ENCODE measurements around the gene AKT2.
"Not testable (repeated sequence)": the region's sequence is repeated elsewhere in the genome, so short reads cannot be mapped to it uniquely, and the experiment has no call there.

AKT2 gene

DNA sequence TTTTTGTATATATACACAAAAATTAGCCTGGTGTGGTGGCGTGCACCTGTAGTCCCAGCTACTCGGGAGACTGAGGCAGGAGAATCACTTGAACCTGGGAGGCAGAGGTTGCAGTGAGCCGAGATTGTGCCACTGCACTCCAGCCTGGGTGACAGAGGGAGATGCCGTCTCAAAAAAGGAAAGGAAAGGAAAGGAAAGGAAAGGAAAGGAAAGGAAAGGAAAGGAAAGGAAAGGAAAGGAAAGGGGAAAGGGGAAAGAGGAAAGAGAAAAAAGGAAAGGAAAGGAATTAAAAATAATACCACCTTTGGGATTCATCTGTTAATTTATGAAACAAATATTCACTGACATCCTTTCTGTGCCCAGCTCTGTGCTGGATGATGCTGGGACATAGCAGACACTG, 66.1 kb downstream of the AKT2 start:
- not testable (repeated sequence) for DNase-seq (ENCODE audit: low read depth in 3 of 3)

DNA sequence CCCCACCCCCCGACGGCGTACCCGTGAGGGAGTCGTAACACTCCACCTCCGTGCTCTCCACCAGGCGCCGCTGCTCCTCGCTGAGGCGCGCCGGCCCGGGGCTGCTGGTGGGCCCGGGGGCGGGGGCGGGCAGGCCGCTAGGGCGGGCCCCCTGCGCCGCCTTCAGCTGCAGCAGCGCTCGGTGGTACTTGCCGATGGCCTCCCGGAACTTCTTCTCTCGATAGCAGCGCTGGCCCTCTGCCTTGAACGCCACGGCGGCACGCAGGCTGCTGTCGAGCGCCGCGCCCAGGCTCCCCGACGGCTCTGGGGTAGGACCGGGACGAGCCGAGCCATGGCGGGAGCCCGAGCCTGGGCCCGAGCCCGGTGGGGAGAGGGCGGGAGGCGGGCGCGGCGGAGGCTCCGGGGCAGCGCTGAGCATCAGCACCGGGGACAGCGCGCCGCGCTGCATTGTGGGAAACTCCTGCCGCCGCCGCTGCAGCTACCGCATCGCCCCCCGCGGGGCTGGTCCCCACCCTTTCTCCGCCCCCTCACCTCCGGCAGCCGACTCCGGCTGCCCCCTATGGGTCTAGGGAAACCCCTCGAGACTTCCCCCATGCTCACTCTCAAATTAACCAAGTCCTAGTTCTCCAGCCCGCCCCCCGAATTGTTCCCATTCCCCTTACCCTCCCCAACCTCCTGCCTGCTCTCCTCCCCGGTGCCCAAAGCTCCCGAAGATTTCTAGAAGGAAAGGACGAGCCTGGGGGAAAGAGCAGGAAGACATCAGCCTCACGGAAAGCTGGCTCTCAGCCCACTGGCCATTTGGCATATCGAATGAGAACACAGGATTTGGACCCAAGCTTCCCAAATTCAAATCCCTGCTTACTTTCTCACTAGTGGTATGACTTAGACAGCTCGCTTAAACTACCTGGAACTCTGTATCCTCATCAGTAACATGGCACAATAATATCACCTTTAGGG, 66.9 kb downstream of the AKT2 start, which contains the start of gene TTC9B:
TTC9B (minus strand) TSS at position 451 of the 957 bp plus-strand sequence; CDS start at position 448, 3 bp downstream.
- peak in 1 of 3 experiments; percentile 35 for DNase-seq (ENCODE audit: low read depth in 3 of 3)

DNA sequence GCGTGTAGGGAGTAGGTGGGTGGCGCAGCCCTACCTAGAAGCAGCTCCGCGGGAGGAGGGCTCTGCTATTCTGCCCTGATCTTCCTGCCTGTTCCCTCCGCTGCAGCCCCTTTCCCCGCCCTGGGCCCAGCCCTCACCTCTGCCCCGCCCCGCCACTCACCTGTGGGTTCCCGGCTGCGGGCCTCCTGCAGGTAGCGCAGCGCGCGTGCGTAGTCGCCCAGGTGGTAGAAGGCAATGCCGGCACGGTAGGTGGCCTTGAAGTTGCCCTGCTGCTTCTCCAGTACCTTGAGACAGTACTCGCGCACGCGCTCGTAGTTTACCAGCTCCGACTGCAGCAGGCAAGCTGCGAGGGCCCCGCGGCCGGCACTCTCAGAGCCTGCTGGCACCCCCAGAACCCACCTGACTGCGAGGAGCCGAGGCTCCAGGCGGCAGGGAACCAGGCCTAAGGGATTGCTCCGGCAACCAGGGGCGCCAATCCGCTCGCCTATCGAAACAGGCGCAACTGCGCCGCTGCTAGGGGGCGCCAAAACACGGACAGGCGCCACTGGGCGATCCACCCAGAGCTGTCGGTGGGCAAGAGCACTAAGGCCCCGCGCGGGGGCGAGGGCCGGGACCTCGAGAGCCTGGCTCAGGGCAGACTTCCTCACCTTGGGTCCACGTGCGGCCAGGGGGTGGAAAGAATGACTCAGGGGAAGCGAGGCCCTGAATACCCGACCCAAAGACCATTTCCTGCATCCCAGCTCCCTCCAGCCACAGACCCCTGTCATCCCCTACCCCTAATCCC, 67.9 kb downstream of the AKT2 start:
- DNase-seq (ENCODE audit: low read depth in 3 of 3): no peak

DNA sequence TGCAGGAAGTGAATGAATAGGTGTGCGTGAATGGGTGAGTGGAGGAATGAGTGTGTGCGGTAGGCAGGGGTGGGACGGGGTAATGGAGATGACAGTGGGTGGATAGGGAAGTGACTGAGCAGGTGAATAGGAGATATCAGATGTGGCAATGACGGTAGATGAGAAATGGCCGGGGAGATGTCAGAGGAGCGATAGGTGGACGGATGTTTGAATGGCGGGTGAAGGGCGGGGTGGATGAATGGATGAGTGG, 68.4 kb downstream of the AKT2 start:
- no peak for DNase-seq (ENCODE audit: low read depth in 3 of 3)

DNA sequence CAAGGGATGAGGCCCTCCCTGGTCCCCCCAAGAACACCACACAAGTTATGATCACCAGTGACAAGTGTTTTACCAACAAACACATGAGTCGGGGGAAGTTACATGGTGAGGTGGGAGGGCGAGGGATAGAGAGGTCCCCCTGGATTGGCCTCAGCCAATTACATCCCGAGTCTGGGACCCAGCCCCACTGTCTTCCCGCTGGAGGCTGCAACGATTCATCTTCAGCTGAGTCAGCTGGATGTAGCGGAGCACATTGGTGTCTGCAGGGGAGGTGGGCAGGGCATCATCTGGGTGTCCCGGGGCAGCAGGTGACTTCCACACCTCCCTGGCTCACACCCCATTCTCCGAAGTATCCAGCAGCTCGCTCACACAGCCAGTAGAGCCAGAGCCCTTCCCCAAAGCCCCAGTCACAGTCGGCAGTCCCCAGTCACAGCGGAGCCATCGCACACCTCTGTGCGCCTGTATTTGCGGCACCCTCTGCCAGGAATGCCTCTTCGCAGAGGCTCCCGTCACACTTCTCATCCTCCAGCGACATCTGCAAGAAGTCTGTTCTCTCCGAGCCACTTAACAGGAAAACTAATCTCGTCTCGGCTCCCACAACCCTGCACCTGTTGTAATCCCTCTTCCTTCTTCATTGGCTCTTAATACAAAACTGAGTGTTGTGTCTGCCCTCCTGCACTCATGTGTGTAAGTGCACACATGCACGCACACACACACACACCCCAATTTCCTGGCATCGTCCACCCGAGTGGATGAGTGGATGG, 69.0 kb downstream of the AKT2 start:
- DNase-seq (ENCODE audit: low read depth in 3 of 3): no peak

DNA sequence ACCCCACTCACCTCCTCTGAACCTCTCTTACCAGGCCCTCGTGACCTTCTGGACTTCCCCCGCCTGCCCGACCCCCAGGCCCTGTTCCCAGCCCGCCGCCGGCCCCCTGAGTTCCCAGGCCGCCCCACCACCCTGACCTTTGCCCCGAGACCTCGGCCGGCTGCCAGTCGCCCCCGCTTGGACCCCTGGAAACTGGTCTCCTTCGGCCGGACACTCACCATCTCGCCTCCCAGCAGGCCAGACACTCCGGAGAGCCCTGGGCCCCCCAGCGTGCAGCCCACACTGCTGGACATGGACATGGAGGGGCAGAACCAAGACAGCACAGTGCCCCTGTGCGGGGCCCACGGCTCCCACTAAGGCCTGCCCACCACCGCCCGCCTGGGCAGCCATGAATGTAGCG, 70.2 kb downstream of the AKT2 start:
- DNase-seq (ENCODE audit: low read depth in 3 of 3): no peak

DNA sequence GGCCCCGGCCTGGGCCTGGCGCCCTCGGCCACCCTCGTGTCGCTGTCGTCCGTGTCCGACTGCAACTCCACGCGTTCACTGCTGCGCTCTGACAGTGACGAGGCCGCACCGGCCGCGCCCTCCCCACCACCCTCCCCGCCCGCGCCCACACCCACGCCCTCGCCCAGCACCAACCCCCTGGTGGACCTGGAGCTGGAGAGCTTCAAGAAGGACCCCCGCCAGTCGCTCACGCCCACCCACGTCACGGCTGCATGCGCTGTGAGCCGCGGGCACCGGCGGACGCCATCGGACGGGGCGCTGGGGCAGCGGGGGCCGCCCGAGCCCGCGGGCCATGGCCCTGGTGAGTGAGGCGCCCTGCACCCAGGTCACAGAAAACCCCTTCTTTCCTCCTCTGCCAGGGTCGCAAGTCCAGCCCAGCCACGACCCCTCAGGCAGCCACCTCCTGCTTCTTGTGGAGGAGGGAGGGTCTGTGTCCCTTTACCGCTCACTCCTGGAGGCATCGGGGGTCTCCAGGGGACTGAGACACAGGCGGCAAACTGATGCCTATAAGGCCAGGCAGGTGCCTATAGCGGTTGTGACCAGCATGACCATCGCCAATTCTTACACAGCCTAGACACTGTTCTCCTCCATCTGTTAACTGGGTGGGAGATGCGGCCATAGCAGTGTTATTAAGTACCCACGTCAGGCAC, 71.1 kb downstream of the AKT2 start:
- no peak for DNase-seq (ENCODE audit: low read depth in 3 of 3)

DNA sequence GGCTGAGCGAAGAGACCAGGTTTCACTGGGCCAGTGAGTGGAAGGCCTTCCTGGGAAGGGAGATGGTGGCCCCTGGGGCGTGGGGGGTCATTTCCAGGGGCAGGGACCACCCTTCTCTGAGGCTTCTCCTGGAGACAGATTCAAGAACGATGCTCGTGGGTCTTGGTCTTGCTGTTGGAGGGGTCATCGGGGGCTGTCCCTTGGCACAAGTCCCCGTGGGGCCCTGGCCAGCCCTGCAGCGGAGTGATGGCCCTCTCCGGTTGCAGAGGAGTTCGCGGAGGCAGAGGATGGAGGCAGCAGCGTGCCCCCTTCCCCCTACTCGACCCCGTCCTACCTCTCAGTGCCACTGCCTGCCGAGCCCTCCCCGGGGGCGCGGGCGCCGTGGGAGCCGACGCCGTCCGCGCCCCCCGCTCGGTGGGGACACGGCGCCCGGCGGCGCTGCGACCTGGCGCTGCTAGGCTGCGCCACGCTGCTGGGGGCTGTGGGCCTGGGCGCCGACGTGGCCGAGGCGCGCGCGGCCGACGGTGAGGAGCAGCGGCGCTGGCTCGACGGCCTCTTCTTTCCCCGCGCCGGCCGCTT, 71.8 kb downstream of the AKT2 start:
- no peak for DNase-seq (ENCODE audit: low read depth in 3 of 3)

DNA sequence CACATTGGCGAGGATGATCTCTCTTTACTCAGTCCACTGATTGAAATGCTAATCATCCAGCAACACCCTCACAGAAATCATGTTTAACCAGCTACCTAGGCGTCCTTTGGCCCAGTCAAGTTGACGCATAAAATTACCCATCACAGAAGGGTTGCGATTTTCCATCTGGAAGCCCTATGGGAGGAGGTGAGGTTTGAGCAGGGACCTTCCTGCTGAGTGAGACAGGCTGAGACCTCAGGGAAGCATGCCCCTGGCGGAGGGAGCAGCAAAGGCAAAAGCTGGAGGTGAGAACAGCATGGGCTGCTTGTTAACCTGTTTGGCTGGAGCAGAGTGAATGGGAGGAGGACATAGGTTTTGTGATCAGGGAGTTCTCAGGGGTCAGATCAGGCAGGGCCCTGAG, 74.3 kb downstream of the AKT2 start:
- no peak for DNase-seq (ENCODE audit: low read depth in 3 of 3)

DNA sequence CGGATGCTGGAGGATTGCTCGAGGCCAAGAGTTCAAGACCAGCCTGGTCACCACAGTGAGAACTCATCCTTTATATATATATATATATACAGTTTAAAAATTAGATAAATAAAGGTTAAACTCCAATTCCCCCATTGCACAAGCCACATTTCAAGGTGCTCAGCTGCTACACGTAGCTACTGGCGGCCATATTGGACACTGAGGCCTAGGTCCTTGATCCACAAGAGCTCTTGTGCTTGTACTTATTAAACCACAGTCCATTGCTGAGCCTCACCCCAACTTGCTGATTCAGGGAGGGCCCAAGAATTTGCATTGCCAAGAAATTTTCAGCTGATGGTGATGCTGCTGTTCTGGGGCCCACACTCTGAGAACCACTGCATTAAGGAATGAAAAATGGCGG, 76.5 kb downstream of the AKT2 start:
- DNase-seq (ENCODE audit: low read depth in 3 of 3): no peak

DNA sequence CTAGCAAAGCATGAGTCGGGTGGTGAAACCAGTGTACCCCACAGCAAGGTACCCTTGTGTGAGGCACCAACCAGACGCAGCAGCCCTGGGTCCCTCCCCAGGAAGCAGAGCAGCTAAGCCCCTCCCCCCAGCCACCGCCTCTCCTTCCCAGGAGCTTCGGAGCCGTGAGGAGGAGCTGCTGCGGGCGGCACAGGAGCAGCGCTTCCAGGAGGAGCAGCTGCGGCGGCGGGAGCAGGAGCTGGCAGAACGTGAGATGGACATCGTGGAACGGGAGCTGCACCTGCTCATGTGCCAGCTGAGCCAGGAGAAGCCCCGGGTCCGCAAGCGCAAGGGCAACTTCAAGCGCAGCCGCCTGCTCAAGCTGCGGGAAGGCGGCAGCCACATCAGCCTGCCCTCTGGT, 79.4 kb downstream of the AKT2 start:
- DNase-seq (ENCODE audit: low read depth in 3 of 3): no peak

DNA sequence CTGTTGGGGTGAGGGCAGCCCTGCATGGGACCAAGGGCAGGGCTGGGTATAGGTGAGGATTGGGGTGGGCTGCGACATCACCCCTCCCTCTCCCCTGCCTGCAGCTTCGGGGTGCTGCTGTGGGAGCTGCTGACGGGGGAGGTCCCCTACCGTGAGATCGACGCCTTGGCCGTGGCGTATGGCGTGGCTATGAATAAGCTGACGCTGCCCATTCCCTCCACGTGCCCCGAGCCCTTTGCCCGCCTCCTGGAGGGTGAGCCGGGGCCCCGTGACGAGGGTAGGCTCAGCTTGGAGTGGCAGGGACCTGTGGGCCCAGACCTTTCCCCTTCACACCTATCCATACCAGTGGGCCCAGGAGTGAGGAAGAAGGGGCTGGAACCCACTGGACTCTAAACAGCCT, 80.8 kb downstream of the AKT2 start:
- no peak for DNase-seq (ENCODE audit: low read depth in 3 of 3)

DNA sequence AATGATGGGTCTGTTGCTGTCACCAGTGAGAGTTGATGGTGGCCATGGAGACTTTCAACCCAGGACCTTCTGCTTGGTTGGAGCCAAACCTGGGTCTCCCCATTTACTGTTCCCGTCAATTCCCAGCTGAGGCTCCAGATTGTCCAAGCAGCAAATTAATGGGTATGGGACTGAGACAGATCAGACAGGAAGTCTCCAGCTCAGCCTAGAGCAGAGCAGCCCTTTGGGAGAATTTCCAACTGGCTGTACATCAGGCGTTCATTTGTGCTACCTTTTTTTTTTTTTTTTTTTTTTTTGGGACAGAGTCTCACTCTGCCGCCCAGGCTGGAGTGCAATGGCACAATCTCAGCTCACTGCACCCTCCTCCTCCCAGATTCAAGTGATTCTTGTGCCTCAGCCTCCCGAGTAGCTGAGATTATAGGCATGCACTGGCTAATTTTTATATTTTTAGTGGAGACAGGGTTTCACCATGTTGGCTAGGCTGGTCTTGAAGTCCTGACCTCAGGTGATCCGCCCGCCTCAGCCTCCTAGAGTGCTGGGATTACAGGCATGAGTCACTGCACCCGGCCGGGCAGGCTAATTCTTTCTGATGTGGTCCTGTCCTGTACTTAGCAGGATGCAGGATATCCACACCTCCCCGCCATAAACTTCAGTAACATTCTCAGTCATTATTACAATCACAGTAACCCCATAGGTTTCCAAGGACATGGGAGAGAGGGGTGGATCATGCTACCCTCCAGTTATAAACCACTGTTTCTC, 84.6 kb downstream of the AKT2 start:
- no peak for DNase-seq (ENCODE audit: low read depth in 3 of 3)

DNA sequence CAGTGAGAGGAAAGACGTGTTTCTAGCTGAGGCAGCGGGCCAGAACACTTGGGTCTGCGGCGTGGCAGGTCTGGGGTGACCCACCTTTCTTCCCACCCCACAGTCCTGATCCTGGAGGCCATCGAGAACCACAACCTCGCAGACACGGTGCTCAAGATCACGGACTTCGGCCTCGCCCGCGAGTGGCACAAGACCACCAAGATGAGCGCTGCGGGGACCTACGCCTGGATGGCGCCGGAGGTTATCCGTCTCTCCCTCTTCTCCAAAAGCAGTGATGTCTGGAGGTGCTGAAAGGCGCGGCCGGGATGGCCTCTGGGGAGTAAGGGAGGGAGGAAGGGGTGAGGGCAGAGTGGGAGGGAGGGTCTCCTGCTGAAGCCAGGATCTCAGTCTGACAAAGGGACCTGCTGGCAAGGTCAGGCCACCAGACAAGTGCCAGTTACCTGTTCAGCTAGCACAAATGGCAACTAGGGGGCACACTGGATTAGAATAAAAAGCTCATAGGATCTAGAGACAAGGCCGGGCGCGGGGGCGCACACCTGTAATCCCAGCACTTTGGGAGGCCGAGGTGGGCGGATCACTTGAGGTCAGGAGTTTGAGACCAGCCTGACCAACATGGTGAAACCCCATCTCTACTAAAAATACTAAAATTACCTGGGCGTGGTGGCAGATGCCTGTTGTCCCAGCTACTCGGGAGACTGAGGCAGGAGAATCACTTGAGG, 86.7 kb downstream of the AKT2 start:
- no peak for DNase-seq (ENCODE audit: low read depth in 3 of 3)

DNA sequence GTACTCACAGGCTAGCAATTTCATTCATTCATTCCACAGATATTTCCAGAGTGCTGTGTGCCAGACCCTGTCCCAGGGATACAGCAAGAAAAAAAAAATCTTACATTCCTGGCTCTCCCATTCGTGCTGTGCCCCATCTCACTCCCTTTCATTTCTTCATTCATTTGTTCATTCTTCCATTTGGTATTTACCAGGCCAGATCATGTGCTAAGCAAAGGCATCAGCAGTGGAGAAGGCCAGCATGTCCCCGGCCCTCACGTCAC, 91.6 kb downstream of the AKT2 start:
- DNase-seq (ENCODE audit: low read depth in 3 of 3): no peak

DNA sequence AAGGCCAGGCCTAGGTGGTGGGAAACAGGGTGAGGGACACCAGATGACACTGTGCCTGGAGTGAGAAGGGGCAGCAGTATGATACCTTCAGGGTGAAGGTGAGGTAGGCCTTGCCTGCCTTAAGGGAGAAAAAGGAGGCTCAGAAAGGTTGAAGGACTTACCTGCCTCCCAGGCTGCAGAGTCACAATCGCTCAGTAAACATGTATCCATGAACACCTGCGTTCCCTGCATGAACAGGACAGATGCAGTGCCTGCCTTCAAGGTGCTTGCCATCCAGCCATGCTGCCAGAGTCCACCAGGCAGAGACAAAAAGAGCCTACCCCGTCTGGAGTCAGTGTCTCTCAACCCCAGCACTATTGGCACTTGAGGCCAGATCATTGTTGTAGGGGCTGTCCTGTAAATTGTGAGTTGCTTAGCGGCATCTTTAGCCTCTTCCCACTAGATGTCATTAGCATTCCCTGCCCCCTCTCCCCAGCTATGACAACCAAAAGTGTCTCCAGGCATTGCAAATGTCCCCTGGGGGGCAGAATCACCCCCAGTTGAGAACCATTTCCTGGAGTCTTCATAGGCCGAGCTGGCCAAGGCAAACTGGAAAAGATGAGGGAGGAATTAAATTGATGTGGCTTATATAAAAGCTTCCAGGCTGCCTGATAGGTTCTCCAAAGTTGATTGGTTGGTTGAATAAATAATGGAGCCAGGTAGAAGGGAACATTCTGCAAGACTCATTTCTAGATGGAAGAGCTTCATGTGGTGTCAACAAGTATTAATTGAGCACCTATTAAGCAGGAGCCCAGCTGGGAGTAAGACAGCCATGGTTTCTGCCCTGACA, 92.2 kb downstream of the AKT2 start:
- DNase-seq (ENCODE audit: low read depth in 3 of 3): no peak

DNA sequence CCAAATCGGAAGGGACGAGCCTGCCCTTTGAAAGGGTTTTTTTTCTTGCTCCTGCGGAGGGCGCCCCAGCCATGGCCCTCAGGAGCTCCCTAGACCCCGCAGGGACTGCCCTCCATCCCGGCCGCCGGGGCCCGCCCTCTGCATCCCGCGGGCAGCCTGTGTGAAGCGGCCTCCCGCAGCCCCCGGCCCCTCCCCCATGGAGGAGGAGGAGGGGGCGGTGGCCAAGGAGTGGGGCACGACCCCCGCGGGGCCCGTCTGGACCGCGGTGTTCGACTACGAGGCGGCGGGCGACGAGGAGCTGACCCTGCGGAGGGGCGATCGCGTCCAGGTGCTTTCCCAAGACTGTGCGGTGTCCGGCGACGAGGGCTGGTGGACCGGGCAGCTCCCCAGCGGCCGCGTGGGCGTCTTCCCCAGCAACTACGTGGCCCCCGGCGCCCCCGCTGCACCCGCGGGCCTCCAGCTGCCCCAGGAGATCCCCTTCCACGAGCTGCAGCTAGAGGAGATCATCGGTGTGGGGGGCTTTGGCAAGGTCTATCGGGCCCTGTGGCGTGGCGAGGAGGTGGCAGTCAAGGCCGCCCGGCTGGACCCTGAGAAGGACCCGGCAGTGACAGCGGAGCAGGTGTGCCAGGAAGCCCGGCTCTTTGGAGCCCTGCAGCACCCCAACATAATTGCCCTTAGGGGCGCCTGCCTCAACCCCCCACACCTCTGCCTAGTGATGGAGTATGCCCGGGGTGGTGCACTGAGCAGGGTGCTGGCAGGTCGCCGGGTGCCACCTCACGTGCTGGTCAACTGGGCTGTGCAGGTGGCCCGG, 93.1 kb downstream of the AKT2 start:
- DNase-seq (ENCODE audit: low read depth in 3 of 3): peak in 1 of 3 experiments; percentile 16

Measured in stimulated activated CD4-positive, alpha-beta T cell treated with anti-CD3 and anti-CD28 coated beads, TNF-alpha, amount 100 ng/mL, for 24 hours (primary cell).